GM12891 (cell line): Measurements from ENCODE around the gene AMBRA1.

Source experiments
- DNase-seq: peaks from one replicate; pipeline ENCODE4 v3.0.0; 2011; ENCODE audit warnings: low spot score; ENCODE audit not compliant: insufficient read length
- FAIRE-seq: peaks from 2 replicates; lab custom pipeline; 2011; peaks lifted over from hg19 to GRCh38; lab: Jason Lieb, UNC
- PAX5 ChIP-seq: IDR thresholded peaks from 2 replicates; pipeline ENCODE4 v1.6.1; 2011; ENCODE audit warnings: low read length, moderate library complexity, mild to moderate bottlenecking; ENCODE audit not compliant: insufficient read depth, severe bottlenecking
- POLR2A ChIP-seq: IDR thresholded peaks from 2 replicates; pipeline ENCODE4 v1.6.1; 2011; ENCODE audit warnings: low read depth, low read length, control low read depth
- POLR2AphosphoS5 ChIP-seq: IDR thresholded peaks from 2 replicates; pipeline ENCODE4 v1.6.1; 2011; ENCODE audit warnings: low read depth, low read length, control low read depth
- POU2F2 ChIP-seq: IDR thresholded peaks from 2 replicates; pipeline ENCODE4 v1.6.1; 2011; ENCODE audit warnings: low read depth, mild to moderate bottlenecking, control low read depth, low read length, moderate library complexity
- SPI1 ChIP-seq: IDR thresholded peaks from 2 replicates; pipeline ENCODE4 v1.6.1; 2011; ENCODE audit warnings: low read depth, low read length, control low read depth
- TAF1 ChIP-seq: IDR thresholded peaks from 2 replicates; pipeline ENCODE4 v1.6.1; 2011; ENCODE audit warnings: low read depth, low read length, control low read depth

AMBRA1 gene

GRCh38 chr11:46435679-46436078, 158.1 kb downstream of the AMBRA1 start:
- TF ChIP-seq TAF1 (no peak), SPI1 (no peak), POU2F2 (no peak), PAX5 (no peak), POLR2AphosphoS5 (no peak), POLR2A (no peak)
- DNase-seq (no peak), FAIRE-seq (no peak)

GRCh38 chr11:46431211-46431610, 162.6 kb downstream of the AMBRA1 start:
- no peak for FAIRE-seq

GRCh38 chr11:46429717-46430116, 164.1 kb downstream of the AMBRA1 start:
- DNase-seq = no peak
- FAIRE-seq = no peak
- TF ChIP-seq TAF1 (no peak), POLR2AphosphoS5 (no peak), SPI1 (no peak), POU2F2 (no peak), PAX5 (no peak), POLR2A (no peak)

More at GRCh38 chr11:46431211-46431610, 162.6 kb downstream of the AMBRA1 start:
- DNase-seq = no peak
- TF ChIP-seq TAF1 = no peak
- TF ChIP-seq SPI1 = no peak
- TF ChIP-seq PAX5 = no peak
- TF ChIP-seq POU2F2 = no peak
- TF ChIP-seq POLR2A = no peak
- no peak for TF ChIP-seq POLR2AphosphoS5

GRCh38 chr11:46427364-46427763, 166.5 kb downstream of the AMBRA1 start:
- TF ChIP-seq PAX5 (no peak), TAF1 (no peak), SPI1 (no peak), POLR2AphosphoS5 (no peak), POLR2A (no peak), POU2F2 (no peak)
- DNase-seq (no peak), FAIRE-seq (no peak)

GRCh38 chr11:46426233-46426991, 167.4 kb downstream of the AMBRA1 start:
- no peak for TF ChIP-seq TAF1
- no peak for TF ChIP-seq POLR2AphosphoS5
- no peak for TF ChIP-seq PAX5
- TF ChIP-seq POU2F2 = no peak
- TF ChIP-seq SPI1 = no peak
- TF ChIP-seq POLR2A = no peak
- FAIRE-seq = no peak
- DNase-seq = no peak

- no peak for FAIRE-seq
- no peak for DNase-seq
- TF ChIP-seq POLR2A (no peak), PAX5 (no peak), POU2F2 (no peak), TAF1 (no peak), SPI1 (no peak), POLR2AphosphoS5 (no peak)
Observed at GRCh38 chr11:46422588-46422987, 171.2 kb downstream of the AMBRA1 start.

GRCh38 chr11:46421257-46421880, 172.5 kb downstream of the AMBRA1 start:
- TF ChIP-seq POLR2AphosphoS5 = no peak
- no peak for TF ChIP-seq SPI1
- TF ChIP-seq POU2F2 = no peak
- TF ChIP-seq POLR2A = no peak
- TF ChIP-seq TAF1 = no peak
- no peak for TF ChIP-seq PAX5
- DNase-seq = no peak
- no peak for FAIRE-seq

GRCh38 chr11:46420513-46420912, 173.3 kb downstream of the AMBRA1 start:
- TF ChIP-seq POLR2A (no peak), SPI1 (no peak), POU2F2 (no peak), PAX5 (no peak), TAF1 (no peak), POLR2AphosphoS5 (no peak)
- FAIRE-seq (no peak), DNase-seq (no peak)

GRCh38 chr11:46418751-46419150, 175.1 kb downstream of the AMBRA1 start:
- no peak for FAIRE-seq
- TF ChIP-seq POLR2A (no peak), POLR2AphosphoS5 (no peak), PAX5 (no peak), SPI1 (no peak), POU2F2 (no peak), TAF1 (no peak)
- no peak for DNase-seq
